H1 (cell line): ENCODE results near the gene NRSN1. TPM values are rescaled to one million over a fixed set of nuclear protein-coding genes. Genes with fewer than 3 reads are reported as not detected.

Source experiments
- BCL11A ChIP-seq, 2 experiments: IDR thresholded peaks; one replicate each; pipeline ENCODE4 v1.6.1; 2011; ENCODE audit warnings: low read depth in 2 of 2, low read length in 2 of 2, mild to moderate bottlenecking in 2 of 2
- CBX8 ChIP-seq: fragments of 300-800, 300-1000 bp; sonication (generic); IDR thresholded peaks from 2 replicates; pipeline ENCODE4 v1.7.1; 2016; ENCODE audit warnings: low read depth, low read length, borderline replicate concordance
- HDAC2 ChIP-seq, 2 experiments: fragments of 300-600 bp in 1 of 2; sonication (generic) in 1 of 2; IDR thresholded peaks; 2 replicates each; pipeline ENCODE4 v1.6.1; 2011 to 2012; ENCODE audit warnings: low read depth in 2 of 2, low read length in 2 of 2, mild to moderate bottlenecking in 2 of 2, moderate library complexity in 2 of 2, borderline replicate concordance in 1 of 2, inconsistent platforms in 1 of 2
- JUN ChIP-seq: IDR thresholded peaks from 2 replicates; pipeline ENCODE4 v1.6.1; 2011; ENCODE audit warnings: low read depth, mild to moderate bottlenecking, improper control_type of control experiment, low read length
- JUND ChIP-seq: IDR thresholded peaks from 2 replicates; pipeline ENCODE4 v1.6.1; 2011; ENCODE audit warnings: mild to moderate bottlenecking, improper control_type of control experiment, low read length
- KDM4A ChIP-seq: IDR thresholded peaks from one replicate; pipeline ENCODE4 v1.7.1; 2012; ENCODE audit warnings: low read depth, mild to moderate bottlenecking, moderate library complexity, low read length, inconsistent platforms; ENCODE audit not compliant: severe bottlenecking
- KDM5A ChIP-seq: fragments of 200-600 bp; IDR thresholded peaks from 2 replicates; pipeline ENCODE4 v1.7.1; 2012; ENCODE audit warnings: mild to moderate bottlenecking, low read length, inconsistent platforms, mixed read lengths
- MAFK ChIP-seq: IDR thresholded peaks from 2 replicates; pipeline ENCODE4 v1.6.1; 2012; ENCODE audit warnings: low read depth, mild to moderate bottlenecking, improper control_type of control experiment, low read length
- TAF7 ChIP-seq: optimal IDR thresholded peaks from 2 replicates; pipeline ENCODE3; 2011; ENCODE audit warnings: low read depth, mild to moderate bottlenecking, inconsistent platforms, low read length, moderate library complexity, borderline replicate concordance
- polyA plus RNA-seq, 7 experiments: library from polyadenylated mRNA; depleted of rRNA in 3 of 7; stranded (reverse) in 5 of 7; unstranded in 2 of 7; fragments of >200 nt in 5 of 7; fragments of 200-250 nt in 2 of 7; gene quantifications; 1 replicate in 5 of 7; 2 replicates in 1 of 7; 4 replicates in 1 of 7; pipeline versions ENCODE4 v1.2.1 to v1.2.3, GENCODE V29; 2011 to 2013; ENCODE audit warnings: missing spikeins in 2 of 7, mixed read lengths in 2 of 7
- total RNA-seq: library from RNA; stranded (reverse); fragmentation: NEBNext Ultra II Directional; extraction: Animal tissue kit (Norgen Biotek cat#: 25700); gene quantifications from 2 replicates; pipeline ENCODE4 v1.2.1, GENCODE V29; 2021
- TF ChIP-seq, protein P1 (sequence below): fragments of 300-600 bp; sonication (generic); IDR thresholded peaks from 2 replicates; pipeline ENCODE4 v1.7.1; 2012; ENCODE audit warnings: low read length, moderate library complexity, mild to moderate bottlenecking, inconsistent platforms; ENCODE audit not compliant: insufficient replicate concordance
- TF ChIP-seq, protein P2 (sequence below): IDR thresholded peaks from 2 replicates; pipeline ENCODE4 v1.6.1; 2011; ENCODE audit warnings: low read depth, mild to moderate bottlenecking, low read length; ENCODE audit not compliant: insufficient read depth

The NRSN1 gene
- total and polyA plus RNA-seq, 2 of the 8 experiments (the other 6 are each of a cell fraction or from before 2014, with no cell fraction given): 0.15 to 0.78 TPM

DNA sequence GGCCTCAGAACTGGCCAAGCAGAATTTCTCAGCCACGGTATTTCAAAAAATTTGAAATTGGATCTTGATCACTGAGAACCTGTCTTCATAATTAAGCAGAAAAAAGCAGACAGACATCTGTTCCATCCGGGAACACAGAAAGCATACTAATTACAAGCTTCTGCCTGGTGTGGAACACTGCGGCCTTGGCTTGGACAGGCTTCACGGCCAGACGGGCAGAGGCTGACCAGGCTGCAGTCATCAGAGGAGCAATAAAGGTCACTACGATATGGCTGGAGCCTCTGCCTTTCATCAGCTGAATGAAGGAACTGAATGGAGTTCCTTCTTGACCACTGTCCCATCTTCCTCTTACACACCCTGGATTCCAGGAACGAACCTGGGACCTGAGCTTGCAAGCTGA lies 3.9 kb upstream of the NRSN1 start (continued):
- TF ChIP-seq, protein P1, sequence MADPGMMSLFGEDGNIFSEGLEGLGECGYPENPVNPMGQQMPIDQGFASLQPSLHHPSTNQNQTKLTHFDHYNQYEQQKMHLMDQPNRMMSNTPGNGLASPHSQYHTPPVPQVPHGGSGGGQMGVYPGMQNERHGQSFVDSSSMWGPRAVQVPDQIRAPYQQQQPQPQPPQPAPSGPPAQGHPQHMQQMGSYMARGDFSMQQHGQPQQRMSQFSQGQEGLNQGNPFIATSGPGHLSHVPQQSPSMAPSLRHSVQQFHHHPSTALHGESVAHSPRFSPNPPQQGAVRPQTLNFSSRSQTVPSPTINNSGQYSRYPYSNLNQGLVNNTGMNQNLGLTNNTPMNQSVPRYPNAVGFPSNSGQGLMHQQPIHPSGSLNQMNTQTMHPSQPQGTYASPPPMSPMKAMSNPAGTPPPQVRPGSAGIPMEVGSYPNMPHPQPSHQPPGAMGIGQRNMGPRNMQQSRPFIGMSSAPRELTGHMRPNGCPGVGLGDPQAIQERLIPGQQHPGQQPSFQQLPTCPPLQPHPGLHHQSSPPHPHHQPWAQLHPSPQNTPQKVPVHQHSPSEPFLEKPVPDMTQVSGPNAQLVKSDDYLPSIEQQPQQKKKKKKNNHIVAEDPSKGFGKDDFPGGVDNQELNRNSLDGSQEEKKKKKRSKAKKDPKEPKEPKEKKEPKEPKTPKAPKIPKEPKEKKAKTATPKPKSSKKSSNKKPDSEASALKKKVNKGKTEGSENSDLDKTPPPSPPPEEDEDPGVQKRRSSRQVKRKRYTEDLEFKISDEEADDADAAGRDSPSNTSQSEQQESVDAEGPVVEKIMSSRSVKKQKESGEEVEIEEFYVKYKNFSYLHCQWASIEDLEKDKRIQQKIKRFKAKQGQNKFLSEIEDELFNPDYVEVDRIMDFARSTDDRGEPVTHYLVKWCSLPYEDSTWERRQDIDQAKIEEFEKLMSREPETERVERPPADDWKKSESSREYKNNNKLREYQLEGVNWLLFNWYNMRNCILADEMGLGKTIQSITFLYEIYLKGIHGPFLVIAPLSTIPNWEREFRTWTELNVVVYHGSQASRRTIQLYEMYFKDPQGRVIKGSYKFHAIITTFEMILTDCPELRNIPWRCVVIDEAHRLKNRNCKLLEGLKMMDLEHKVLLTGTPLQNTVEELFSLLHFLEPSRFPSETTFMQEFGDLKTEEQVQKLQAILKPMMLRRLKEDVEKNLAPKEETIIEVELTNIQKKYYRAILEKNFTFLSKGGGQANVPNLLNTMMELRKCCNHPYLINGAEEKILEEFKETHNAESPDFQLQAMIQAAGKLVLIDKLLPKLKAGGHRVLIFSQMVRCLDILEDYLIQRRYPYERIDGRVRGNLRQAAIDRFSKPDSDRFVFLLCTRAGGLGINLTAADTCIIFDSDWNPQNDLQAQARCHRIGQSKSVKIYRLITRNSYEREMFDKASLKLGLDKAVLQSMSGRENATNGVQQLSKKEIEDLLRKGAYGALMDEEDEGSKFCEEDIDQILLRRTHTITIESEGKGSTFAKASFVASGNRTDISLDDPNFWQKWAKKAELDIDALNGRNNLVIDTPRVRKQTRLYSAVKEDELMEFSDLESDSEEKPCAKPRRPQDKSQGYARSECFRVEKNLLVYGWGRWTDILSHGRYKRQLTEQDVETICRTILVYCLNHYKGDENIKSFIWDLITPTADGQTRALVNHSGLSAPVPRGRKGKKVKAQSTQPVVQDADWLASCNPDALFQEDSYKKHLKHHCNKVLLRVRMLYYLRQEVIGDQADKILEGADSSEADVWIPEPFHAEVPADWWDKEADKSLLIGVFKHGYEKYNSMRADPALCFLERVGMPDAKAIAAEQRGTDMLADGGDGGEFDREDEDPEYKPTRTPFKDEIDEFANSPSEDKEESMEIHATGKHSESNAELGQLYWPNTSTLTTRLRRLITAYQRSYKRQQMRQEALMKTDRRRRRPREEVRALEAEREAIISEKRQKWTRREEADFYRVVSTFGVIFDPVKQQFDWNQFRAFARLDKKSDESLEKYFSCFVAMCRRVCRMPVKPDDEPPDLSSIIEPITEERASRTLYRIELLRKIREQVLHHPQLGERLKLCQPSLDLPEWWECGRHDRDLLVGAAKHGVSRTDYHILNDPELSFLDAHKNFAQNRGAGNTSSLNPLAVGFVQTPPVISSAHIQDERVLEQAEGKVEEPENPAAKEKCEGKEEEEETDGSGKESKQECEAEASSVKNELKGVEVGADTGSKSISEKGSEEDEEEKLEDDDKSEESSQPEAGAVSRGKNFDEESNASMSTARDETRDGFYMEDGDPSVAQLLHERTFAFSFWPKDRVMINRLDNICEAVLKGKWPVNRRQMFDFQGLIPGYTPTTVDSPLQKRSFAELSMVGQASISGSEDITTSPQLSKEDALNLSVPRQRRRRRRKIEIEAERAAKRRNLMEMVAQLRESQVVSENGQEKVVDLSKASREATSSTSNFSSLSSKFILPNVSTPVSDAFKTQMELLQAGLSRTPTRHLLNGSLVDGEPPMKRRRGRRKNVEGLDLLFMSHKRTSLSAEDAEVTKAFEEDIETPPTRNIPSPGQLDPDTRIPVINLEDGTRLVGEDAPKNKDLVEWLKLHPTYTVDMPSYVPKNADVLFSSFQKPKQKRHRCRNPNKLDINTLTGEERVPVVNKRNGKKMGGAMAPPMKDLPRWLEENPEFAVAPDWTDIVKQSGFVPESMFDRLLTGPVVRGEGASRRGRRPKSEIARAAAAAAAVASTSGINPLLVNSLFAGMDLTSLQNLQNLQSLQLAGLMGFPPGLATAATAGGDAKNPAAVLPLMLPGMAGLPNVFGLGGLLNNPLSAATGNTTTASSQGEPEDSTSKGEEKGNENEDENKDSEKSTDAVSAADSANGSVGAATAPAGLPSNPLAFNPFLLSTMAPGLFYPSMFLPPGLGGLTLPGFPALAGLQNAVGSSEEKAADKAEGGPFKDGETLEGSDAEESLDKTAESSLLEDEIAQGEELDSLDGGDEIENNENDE: no peak
- TF ChIP-seq MAFK: no peak
- no peak for TF ChIP-seq CBX8
- no peak for TF ChIP-seq JUN
- no peak for TF ChIP-seq TAF7
- no peak for TF ChIP-seq HDAC2 (IDR thresholded peaks at IDR 0.05; ENCODE audit: borderline replicate concordance in 1 of 2, low read depth in 2 of 2, low read length in 2 of 2)
- no peak for TF ChIP-seq KDM5A
- TF ChIP-seq, protein P2, sequence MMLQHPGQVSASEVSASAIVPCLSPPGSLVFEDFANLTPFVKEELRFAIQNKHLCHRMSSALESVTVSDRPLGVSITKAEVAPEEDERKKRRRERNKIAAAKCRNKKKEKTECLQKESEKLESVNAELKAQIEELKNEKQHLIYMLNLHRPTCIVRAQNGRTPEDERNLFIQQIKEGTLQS: no peak
- TF ChIP-seq BCL11A (IDR thresholded peaks at IDR 0.05; ENCODE audit: low read depth in 2 of 2, low read length in 2 of 2): no peak
- TF ChIP-seq JUND: no peak
- no peak for TF ChIP-seq KDM4A
